Measurements from ENCODE around the gene PRKAR2B. TPM values are rescaled to one million over a fixed set of nuclear protein-coding genes. Genes with fewer than 3 reads are reported as not detected.
"Not testable (repeated sequence)": the region's sequence is repeated elsewhere in the genome, so short reads cannot be mapped to it uniquely, and the experiment has no call there.

The PRKAR2B gene
- polyA plus RNA-seq, 3 donors: 33.3 to 41.0 (median 37.5) TPM

GRCh38 chr7:107020400-107020799 lies 24.1 kb upstream of the PRKAR2B start:
- no peak for DNase-seq (ENCODE audit: extremely low read depth in 1 of 11, low read depth in 9 of 11, low spot score in 4 of 11)

GRCh38 chr7:107021600-107021999 lies 22.9 kb upstream of the PRKAR2B start:
- DNase-seq (ENCODE audit: extremely low read depth in 1 of 11, low read depth in 9 of 11, low spot score in 4 of 11): no peak

GRCh38 chr7:107023522-107024151 lies 20.9 kb upstream of the PRKAR2B start:
- DNase-seq (ENCODE audit: extremely low read depth in 1 of 11, low read depth in 9 of 11, low spot score in 4 of 11): no peak

- no peak for DNase-seq (ENCODE audit: extremely low read depth in 1 of 11, low read depth in 9 of 11, low spot score in 4 of 11)
These were observed 19.6 kb upstream of the PRKAR2B start for GRCh38 chr7:107024906-107025305.

GRCh38 chr7:107025449-107026103 lies 18.9 kb upstream of the PRKAR2B start:
- no peak for DNase-seq (ENCODE audit: extremely low read depth in 1 of 11, low read depth in 9 of 11, low spot score in 4 of 11)

- DNase-seq (ENCODE audit: extremely low read depth in 1 of 11, low read depth in 9 of 11, low spot score in 4 of 11): no peak
These were observed 18.3 kb upstream of the PRKAR2B start for GRCh38 chr7:107026166-107026565.

GRCh38 chr7:107027208-107027607 lies 17.3 kb upstream of the PRKAR2B start:
- DNase-seq (ENCODE audit: extremely low read depth in 1 of 11, low read depth in 9 of 11, low spot score in 4 of 11): no peak

- no peak for DNase-seq (ENCODE audit: extremely low read depth in 1 of 11, low read depth in 9 of 11, low spot score in 4 of 11)
These were observed 15.3 kb upstream of the PRKAR2B start for GRCh38 chr7:107029061-107029763.

- DNase-seq (ENCODE audit: extremely low read depth in 1 of 11, low read depth in 9 of 11, low spot score in 4 of 11): no peak
These were observed 14.7 kb upstream of the PRKAR2B start for GRCh38 chr7:107029764-107030286.

- DNase-seq (ENCODE audit: extremely low read depth in 1 of 11, low read depth in 9 of 11, low spot score in 4 of 11): no peak
These were observed 12.5 kb upstream of the PRKAR2B start for GRCh38 chr7:107032050-107032449.

GRCh38 chr7:107032720-107033438 lies 11.6 kb upstream of the PRKAR2B start:
- DNase-seq (ENCODE audit: extremely low read depth in 1 of 11, low read depth in 9 of 11, low spot score in 4 of 11): no peak

- no peak for DNase-seq (ENCODE audit: extremely low read depth in 1 of 11, low read depth in 9 of 11, low spot score in 4 of 11)
These were observed 10.0 kb upstream of the PRKAR2B start for GRCh38 chr7:107034553-107034952.

- no peak for DNase-seq (ENCODE audit: extremely low read depth in 1 of 11, low read depth in 9 of 11, low spot score in 4 of 11)
These were observed 9.1 kb upstream of the PRKAR2B start for GRCh38 chr7:107035446-107035845.

GRCh38 chr7:107036535-107036934 lies 8.0 kb upstream of the PRKAR2B start:
- no peak for DNase-seq (ENCODE audit: extremely low read depth in 1 of 11, low read depth in 9 of 11, low spot score in 4 of 11)

- DNase-seq (ENCODE audit: extremely low read depth in 1 of 11, low read depth in 9 of 11, low spot score in 4 of 11): no peak
These were observed 6.5 kb upstream of the PRKAR2B start for GRCh38 chr7:107037717-107038603.

- no peak for DNase-seq (ENCODE audit: extremely low read depth in 1 of 11, low read depth in 9 of 11, low spot score in 4 of 11)
These were observed 5.2 kb upstream of the PRKAR2B start for GRCh38 chr7:107039199-107039900.

- DNase-seq (ENCODE audit: extremely low read depth in 1 of 11, low read depth in 9 of 11, low spot score in 4 of 11): no peak
These were observed 3.4 kb upstream of the PRKAR2B start for GRCh38 chr7:107041097-107041496.

GRCh38 chr7:107041764-107042163 lies 2.7 kb upstream of the PRKAR2B start:
- not testable (repeated sequence) for DNase-seq (ENCODE audit: extremely low read depth in 1 of 11, low read depth in 9 of 11, low spot score in 4 of 11)
